ENCODE results near the gene LBP. TPM values are rescaled to one million over a fixed set of nuclear protein-coding genes. Genes with fewer than 3 reads are reported as not detected.

LBP gene
- total RNA-seq, 1 donor from 2014 or later = not detected

GRCh38 chr20:38355161-38356012 lies 9.1 kb downstream of the LBP start:
- Mint-ChIP-seq H3K36me3 (ENCODE audit: insufficient read depth) (no peaks in the 10 kb centered on the region), H3K9me3 (ENCODE audit: low read depth) (no peaks in the 10 kb centered on the region), H3K27me3 (no peaks in the 10 kb centered on the region), H3K4me1 (ENCODE audit: low read depth) (no peaks in the 10 kb centered on the region), H3K4me3 (ENCODE audit: low read depth) (no peak overlapping the region), H3K27ac (no peak overlapping the region)
- TF ChIP-seq, protein P1, sequence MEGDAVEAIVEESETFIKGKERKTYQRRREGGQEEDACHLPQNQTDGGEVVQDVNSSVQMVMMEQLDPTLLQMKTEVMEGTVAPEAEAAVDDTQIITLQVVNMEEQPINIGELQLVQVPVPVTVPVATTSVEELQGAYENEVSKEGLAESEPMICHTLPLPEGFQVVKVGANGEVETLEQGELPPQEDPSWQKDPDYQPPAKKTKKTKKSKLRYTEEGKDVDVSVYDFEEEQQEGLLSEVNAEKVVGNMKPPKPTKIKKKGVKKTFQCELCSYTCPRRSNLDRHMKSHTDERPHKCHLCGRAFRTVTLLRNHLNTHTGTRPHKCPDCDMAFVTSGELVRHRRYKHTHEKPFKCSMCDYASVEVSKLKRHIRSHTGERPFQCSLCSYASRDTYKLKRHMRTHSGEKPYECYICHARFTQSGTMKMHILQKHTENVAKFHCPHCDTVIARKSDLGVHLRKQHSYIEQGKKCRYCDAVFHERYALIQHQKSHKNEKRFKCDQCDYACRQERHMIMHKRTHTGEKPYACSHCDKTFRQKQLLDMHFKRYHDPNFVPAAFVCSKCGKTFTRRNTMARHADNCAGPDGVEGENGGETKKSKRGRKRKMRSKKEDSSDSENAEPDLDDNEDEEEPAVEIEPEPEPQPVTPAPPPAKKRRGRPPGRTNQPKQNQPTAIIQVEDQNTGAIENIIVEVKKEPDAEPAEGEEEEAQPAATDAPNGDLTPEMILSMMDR (IDR thresholded peaks at IDR 0.05; ENCODE audit: unreplicated experiment) = no peak
- DNase-seq (ENCODE audit: low spot score, unreplicated experiment) = no peak

DNA sequence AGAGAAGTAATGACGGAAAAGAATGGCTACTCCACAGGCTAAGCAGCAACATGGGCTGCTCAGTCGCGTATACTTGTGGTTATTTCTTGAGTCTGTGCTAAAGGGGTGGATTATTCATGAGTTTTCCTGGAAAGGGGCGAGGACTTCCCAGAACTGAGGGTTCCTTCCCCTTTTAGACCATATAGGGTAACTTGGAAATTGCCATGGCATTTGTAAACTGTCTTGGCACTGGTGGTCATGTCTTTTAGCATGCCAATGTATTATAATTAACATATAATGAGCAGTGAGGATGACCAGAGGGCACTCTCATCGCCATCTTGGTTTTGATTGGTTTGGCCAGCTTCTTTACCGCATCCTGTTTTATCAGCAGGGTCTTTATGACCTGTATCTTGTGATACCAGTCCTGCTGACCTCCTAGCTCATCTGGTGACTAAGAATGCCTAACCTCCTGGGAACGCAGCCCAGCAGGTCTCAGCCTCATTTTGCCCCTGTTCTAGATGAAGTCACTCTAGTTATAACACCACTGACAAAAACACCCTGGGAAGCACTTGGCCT lies 11.4 kb downstream of the LBP start:
- Mint-ChIP-seq H3K9me3 (ENCODE audit: low read depth) (no peaks in the 10 kb centered on the region), H3K4me3 (ENCODE audit: low read depth) (no peak overlapping the region), H3K27ac (no peak overlapping the region), H3K4me1 (ENCODE audit: low read depth) (no peaks in the 10 kb centered on the region), H3K27me3 (no peaks in the 10 kb centered on the region), H3K36me3 (ENCODE audit: insufficient read depth) (no peaks in the 10 kb centered on the region)
- TF ChIP-seq, protein P1 (IDR thresholded peaks at IDR 0.05; ENCODE audit: unreplicated experiment) = no peak
- no peak for DNase-seq (ENCODE audit: low spot score, unreplicated experiment)

DNA sequence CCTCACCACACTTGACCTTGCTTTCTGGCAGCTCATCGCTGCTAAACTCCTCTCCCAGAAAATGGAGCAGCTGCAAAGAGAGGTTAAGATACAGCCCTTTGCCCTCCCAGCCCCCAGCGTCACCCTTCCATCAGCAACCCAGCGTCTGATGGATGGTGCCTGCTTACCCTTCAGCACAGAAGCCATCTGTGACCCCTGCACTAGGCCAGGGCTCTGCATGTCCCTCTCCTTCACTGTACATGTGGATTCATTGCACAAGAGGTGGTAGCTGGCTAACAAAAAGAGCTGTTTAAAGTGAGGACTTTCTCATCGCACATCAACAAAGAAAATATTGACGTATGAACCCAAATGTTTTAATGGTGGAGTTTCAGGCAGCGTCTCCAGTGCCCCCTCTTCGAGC lies 12.3 kb downstream of the LBP start:
- Mint-ChIP-seq H3K9me3 (ENCODE audit: low read depth) (no peaks in the 10 kb centered on the region), H3K36me3 (ENCODE audit: insufficient read depth) (no peaks in the 10 kb centered on the region), H3K4me3 (ENCODE audit: low read depth) (no peak overlapping the region), H3K4me1 (ENCODE audit: low read depth) (no peaks in the 10 kb centered on the region), H3K27me3 (no peaks in the 10 kb centered on the region), H3K27ac (no peak overlapping the region)
- no peak for DNase-seq (ENCODE audit: low spot score, unreplicated experiment)
- TF ChIP-seq, protein P1 (IDR thresholded peaks at IDR 0.05; ENCODE audit: unreplicated experiment) = no peak

GRCh38 chr20:38363004-38363747 lies 16.9 kb downstream of the LBP start:
- H3K4me3 Mint-ChIP-seq (ENCODE audit: low read depth) = no peak overlapping the region
- H3K27me3 Mint-ChIP-seq = no peaks in the 10 kb centered on the region
- H3K9me3 Mint-ChIP-seq (ENCODE audit: low read depth) = no peaks in the 10 kb centered on the region
- TF ChIP-seq, protein P1 (IDR thresholded peaks at IDR 0.05; ENCODE audit: unreplicated experiment) = no peak
- no peaks in the 10 kb centered on the region for H3K36me3 Mint-ChIP-seq (ENCODE audit: insufficient read depth)
- no peak for DNase-seq (ENCODE audit: low spot score, unreplicated experiment)
- H3K27ac Mint-ChIP-seq = no peak overlapping the region
- no peaks in the 10 kb centered on the region for H3K4me1 Mint-ChIP-seq (ENCODE audit: low read depth)

DNA sequence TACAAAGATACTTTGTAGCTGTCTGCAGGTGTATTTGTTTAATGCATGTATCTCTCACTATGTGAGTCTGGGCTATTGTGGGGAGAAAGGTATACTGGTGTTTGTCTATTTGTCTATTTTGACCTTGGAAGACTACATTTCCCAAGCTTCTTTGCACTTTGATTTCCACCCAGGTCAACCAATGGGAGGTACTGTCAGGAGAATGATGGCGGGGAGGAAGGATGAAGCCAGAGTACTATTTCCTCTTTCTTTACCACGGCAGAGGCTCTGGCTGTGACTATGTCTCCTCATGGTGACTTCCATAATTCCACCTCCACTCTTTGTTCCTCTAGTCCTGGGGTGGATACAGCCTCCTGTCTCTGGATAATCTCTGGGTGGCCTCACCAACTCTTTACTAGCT lies 23.1 kb downstream of the LBP start:
- Mint-ChIP-seq H3K27ac (no peak overlapping the region), H3K27me3 (no peaks in the 10 kb centered on the region), H3K36me3 (ENCODE audit: insufficient read depth) (no peaks in the 10 kb centered on the region), H3K9me3 (ENCODE audit: low read depth) (no peaks in the 10 kb centered on the region), H3K4me3 (ENCODE audit: low read depth) (no peak overlapping the region), H3K4me1 (ENCODE audit: low read depth) (no peaks in the 10 kb centered on the region)
- no peak for DNase-seq (ENCODE audit: low spot score, unreplicated experiment)
- TF ChIP-seq, protein P1 (IDR thresholded peaks at IDR 0.05; ENCODE audit: unreplicated experiment) = no peak
